Peyer's patch (tissue), 4 donors: Measurements from ENCODE around the gene DNAJA1. TPM values are rescaled to one million over a fixed set of nuclear protein-coding genes. Genes with fewer than 3 reads are reported as not detected.
A peak's percentile ranks its signal among the peaks of the same experiment; 100 is the strongest.

Experiments
- DNase-seq, 3 donors: peaks; one replicate each; pipeline ENCODE4 v3.0.0-alpha.2; 2017 to 2019
- H3K27ac ChIP-seq, 4 donors: fragments of 200-600 bp; sonication (generic); one replicate each; pipeline ENCODE4 v1.5.1; 2016 to 2019
- H3K27me3 ChIP-seq, 2 donors: fragments of 200-600 bp; sonication (generic); one replicate each; pipeline ENCODE4 v1.5.1; 2019
- H3K36me3 ChIP-seq, 3 donors: fragments of 200-600 bp; sonication (generic); one replicate each; pipeline ENCODE4 v1.5.1; 2016 to 2019
- H3K4me1 ChIP-seq, 4 donors: fragments of 200-600 bp; sonication (generic); one replicate each; pipeline ENCODE4 v1.5.1; 2016 to 2019
- H3K4me3 ChIP-seq, 4 donors: fragments of 200-600 bp; sonication (generic); 1 replicate in 3 of 4; 2 replicates in 1 of 4; pipeline ENCODE4 v1.5.1; 2016 to 2019; ENCODE audit warnings: mild to moderate bottlenecking in 1 of 4
- H3K9me3 ChIP-seq, 4 donors: fragments of 200-600 bp; sonication (generic); one replicate each; pipeline ENCODE4 v1.5.1; 2016 to 2019; ENCODE audit warnings: mild to moderate bottlenecking in 1 of 4
- POLR2A ChIP-seq, 2 donors: fragments of 450-650 bp; IDR thresholded peaks; one replicate each; pipeline ENCODE4 v1.5.1; 2017; ENCODE audit warnings: antibody characterized with exemption in 2 of 2, mild to moderate bottlenecking in 2 of 2, moderate library complexity in 2 of 2
- total RNA-seq, 4 donors: library from RNA; depleted of rRNA; stranded (reverse); fragments of >200 nt; gene quantifications; one replicate each; pipeline ENCODE4 v1.1.0, GENCODE V29; 2016
- TF ChIP-seq, protein P1 (sequence below), 6 experiments: fragments of 450-650 bp in 4 of 6; fragments of 200-600 bp in 2 of 6; sonication (generic) in 1 of 6; IDR thresholded peaks; one replicate each; pipeline ENCODE4 v1.5.1; 2017 to 2019; ENCODE audit warnings: antibody characterized with exemption in 6 of 6, mild to moderate bottlenecking in 3 of 6, moderate library complexity in 1 of 6

The DNAJA1 gene
- total RNA-seq = 10 to 100 TPM; 13.9 to 47.7 (median 43.5) TPM

DNA sequence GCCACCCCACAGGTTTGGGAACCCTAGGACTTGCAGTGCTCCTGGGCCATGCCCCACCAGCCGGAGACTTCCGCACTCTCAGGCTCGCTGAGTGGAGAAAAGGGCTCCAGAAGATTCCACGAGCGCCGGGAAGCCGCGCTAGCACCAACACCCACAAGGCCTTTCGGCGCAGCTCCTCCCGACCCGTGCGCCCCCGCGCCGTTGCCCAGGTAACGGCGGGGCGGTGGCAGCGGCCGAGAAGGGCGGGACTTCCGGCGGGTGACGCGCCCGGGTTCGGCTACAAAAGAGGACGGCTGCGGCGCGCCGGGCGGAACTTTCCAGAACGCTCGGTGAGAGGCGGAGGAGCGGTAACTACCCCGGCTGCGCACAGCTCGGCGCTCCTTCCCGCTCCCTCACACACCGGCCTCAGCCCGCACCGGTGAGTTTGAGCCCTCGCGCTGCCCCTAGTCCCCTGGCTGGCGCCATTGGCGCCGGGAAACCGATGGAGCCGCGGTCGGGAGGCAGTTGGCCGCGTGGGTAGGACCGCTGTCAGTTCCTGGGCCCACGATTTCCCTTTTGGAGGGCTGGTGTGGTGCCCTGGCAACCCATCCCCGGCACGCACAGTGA, at the start of gene DNAJA1:
TSS of gene DNAJA1 (plus strand) at position 308 of the 606 bp plus-strand sequence. CDS start 1,212 bp downstream, outside the sequence.
- TF ChIP-seq POLR2A (IDR thresholded peaks at IDR 0.05) = peak; percentile 97 to 99
- TF ChIP-seq, protein P1, sequence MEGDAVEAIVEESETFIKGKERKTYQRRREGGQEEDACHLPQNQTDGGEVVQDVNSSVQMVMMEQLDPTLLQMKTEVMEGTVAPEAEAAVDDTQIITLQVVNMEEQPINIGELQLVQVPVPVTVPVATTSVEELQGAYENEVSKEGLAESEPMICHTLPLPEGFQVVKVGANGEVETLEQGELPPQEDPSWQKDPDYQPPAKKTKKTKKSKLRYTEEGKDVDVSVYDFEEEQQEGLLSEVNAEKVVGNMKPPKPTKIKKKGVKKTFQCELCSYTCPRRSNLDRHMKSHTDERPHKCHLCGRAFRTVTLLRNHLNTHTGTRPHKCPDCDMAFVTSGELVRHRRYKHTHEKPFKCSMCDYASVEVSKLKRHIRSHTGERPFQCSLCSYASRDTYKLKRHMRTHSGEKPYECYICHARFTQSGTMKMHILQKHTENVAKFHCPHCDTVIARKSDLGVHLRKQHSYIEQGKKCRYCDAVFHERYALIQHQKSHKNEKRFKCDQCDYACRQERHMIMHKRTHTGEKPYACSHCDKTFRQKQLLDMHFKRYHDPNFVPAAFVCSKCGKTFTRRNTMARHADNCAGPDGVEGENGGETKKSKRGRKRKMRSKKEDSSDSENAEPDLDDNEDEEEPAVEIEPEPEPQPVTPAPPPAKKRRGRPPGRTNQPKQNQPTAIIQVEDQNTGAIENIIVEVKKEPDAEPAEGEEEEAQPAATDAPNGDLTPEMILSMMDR (IDR thresholded peaks at IDR 0.05) = no peak
- H3K4me3 ChIP-seq = peak within 1 kb of the TSS; percentile 85 to 99 (median 96)
- peak within 1 kb of the TSS; percentile 98 to 100 (median 99) for H3K27ac ChIP-seq
- peaks cover 0 to 31% (median under 1%) of the 10 kb centered on the region in 3 donors for H3K36me3 ChIP-seq
- DNase-seq = peak; percentile 92 to 97 (median 97)
- H3K4me1 ChIP-seq = peaks cover 3 to 54% (median 17%) of the 10 kb centered on the region in 4 donors
- H3K9me3 ChIP-seq = no peaks in the 10 kb centered on the region
- no peaks in the 10 kb centered on the region for H3K27me3 ChIP-seq

- Histone ChIP-seq H3K4me3 (no peak overlapping the region), H3K4me1 (no peaks in the 10 kb centered on the region), H3K27me3 (no peaks in the 10 kb centered on the region), H3K9me3 (no peaks in the 10 kb centered on the region), H3K27ac (no peak overlapping the region), H3K36me3 (peaks cover 0 to 49% (median 0%) of the 10 kb centered on the region in 3 donors)
- DNase-seq = no peak
- TF ChIP-seq, protein P1 (IDR thresholded peaks at IDR 0.05) = no peak
- no peak for TF ChIP-seq POLR2A (IDR thresholded peaks at IDR 0.05)
Measured at GRCh38 chr9:32978051-32978450, 47.0 kb upstream of the DNAJA1 start.

DNA sequence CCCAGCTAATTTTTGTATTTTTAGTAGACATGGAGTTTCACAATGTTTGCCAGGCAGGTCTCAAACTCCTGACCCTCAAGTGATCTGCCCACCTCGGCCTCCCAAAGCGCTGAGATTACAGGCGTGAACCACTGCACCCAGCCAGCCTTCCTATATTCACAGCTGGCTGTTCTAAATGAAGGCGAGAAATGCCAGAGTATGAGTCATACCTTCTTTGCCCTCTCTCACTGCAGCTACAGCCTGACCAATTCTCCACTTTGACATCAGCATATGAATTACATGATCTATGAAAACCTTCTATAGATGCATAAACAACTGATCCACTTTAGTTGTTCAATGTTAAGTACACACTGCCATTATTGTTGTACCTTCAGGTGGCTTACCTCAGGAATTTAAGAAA, 38.1 kb upstream of the DNAJA1 start:
- DNase-seq = no peak
- Histone ChIP-seq H3K4me3 (no peak overlapping the region), H3K9me3 (no peaks in the 10 kb centered on the region), H3K36me3 (peaks cover 0 to 64% (median 0%) of the 10 kb centered on the region in 3 donors), H3K27me3 (no peaks in the 10 kb centered on the region), H3K27ac (no peak overlapping the region), H3K4me1 (no peaks in the 10 kb centered on the region)
- TF ChIP-seq POLR2A (IDR thresholded peaks at IDR 0.05) = no peak
- TF ChIP-seq, protein P1 (IDR thresholded peaks at IDR 0.05) = no peak

GRCh38 chr9:32989660-32990059, 35.4 kb upstream of the DNAJA1 start:
- Histone ChIP-seq H3K4me1 (no peaks in the 10 kb centered on the region), H3K27me3 (no peaks in the 10 kb centered on the region), H3K9me3 (no peaks in the 10 kb centered on the region), H3K27ac (no peak overlapping the region), H3K36me3 (peaks cover 0 to 47% (median 0%) of the 10 kb centered on the region in 3 donors), H3K4me3 (no peak overlapping the region)
- TF ChIP-seq POLR2A (IDR thresholded peaks at IDR 0.05) = no peak
- TF ChIP-seq, protein P1 (IDR thresholded peaks at IDR 0.05) = no peak
- DNase-seq = no peak

DNA sequence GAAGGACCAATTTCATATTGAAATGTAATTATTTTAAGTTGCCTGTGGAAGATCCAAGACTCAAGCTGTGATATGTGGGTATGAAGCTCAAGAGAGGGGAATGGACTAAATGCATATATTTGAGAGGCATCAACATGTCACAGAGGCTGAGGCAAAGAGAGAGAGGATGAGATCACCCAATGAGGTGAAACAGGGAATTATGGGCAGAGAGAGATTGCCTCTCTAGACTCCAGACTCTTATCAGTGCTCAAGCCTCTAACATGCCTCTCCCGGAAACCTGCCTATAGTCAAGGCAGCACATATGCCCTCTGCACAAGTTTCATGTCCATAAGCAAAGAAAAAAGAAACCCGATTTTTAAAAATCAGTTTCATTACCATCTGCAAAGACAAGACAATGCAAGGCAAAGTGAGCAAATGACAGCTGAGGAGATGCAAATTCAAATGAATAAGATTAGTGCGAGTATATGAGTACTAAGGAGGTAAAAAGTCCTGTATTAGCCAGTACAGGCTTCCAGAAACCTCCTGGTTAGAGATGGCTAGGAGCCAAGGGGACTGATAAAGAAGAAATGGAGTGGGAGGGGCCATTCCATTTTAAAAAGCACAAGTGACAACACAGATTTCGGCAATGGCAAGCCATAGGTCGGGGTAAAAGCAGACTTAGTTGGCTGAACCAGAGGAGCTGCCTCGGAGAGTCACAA, 33.0 kb upstream of the DNAJA1 start:
- H3K36me3 ChIP-seq = peaks cover 0 to 36% (median 0%) of the 10 kb centered on the region in 3 donors
- H3K27ac ChIP-seq = no peak overlapping the region
- H3K4me1 ChIP-seq = no peaks in the 10 kb centered on the region
- no peaks in the 10 kb centered on the region for H3K9me3 ChIP-seq
- H3K4me3 ChIP-seq = no peak overlapping the region
- H3K27me3 ChIP-seq = no peaks in the 10 kb centered on the region
- DNase-seq = no peak
- TF ChIP-seq, protein P1 (IDR thresholded peaks at IDR 0.05) = no peak
- no peak for TF ChIP-seq POLR2A (IDR thresholded peaks at IDR 0.05)
